GM18517 (cell line): ENCODE data around the gene RNF26.

ENCODE experiments used
- ATAC-seq: cut with Tn5 transposase; IDR thresholded peaks from one replicate; pipeline ENCODE4 v1.9.1; 2021; ENCODE audit warnings: mild to moderate bottlenecking, moderate library complexity; ENCODE audit not compliant: unreplicated experiment

Gene RNF26

GRCh38 chr11:119347940-119348605 is 13.7 kb downstream of the RNF26 start:
- no peak for ATAC-seq

DNA sequence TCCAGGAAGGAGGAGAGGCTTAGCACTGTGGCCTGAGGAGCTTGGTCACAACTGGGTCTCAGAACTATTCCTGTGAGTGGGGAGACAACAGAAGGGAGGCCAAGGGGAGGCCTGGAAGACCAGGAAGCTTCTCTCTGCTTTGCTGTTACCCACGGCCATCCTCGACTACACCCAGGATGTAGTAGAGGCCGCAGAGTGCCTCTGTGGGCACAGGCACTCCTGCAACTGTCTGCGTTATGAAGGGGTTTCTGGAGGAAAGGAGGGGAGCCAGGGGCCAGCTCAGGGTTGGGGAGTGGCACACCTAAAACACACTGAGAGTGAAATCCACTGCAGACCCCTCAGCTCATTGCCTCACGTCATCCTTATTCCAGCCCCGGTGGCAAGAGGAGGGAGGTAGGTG is 16.0 kb downstream of the RNF26 start:
- ATAC-seq = no peak

DNA sequence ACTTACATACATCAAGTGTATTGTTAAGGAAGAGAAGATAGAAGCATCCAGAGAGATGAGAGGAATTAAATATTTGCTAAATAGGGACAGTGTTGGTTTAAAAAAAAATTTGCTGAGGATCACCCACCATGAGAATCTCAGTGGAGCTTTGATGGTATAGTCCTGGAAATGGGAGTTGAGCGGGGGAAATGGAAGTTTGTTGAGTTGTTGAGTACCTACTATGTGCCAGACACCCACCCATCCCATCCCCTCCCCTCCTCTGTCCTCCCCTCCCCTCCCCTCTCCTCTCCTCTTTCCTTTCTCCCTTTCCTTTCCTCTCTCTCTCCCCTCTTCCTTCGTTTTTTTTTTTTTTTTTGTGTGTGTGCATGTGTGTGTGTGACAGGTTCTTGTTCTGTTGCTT is 16.9 kb downstream of the RNF26 start:
- no peak for ATAC-seq

- no peak for ATAC-seq
Measured at GRCh38 chr11:119352857-119353260, 18.5 kb downstream of the RNF26 start.

DNA sequence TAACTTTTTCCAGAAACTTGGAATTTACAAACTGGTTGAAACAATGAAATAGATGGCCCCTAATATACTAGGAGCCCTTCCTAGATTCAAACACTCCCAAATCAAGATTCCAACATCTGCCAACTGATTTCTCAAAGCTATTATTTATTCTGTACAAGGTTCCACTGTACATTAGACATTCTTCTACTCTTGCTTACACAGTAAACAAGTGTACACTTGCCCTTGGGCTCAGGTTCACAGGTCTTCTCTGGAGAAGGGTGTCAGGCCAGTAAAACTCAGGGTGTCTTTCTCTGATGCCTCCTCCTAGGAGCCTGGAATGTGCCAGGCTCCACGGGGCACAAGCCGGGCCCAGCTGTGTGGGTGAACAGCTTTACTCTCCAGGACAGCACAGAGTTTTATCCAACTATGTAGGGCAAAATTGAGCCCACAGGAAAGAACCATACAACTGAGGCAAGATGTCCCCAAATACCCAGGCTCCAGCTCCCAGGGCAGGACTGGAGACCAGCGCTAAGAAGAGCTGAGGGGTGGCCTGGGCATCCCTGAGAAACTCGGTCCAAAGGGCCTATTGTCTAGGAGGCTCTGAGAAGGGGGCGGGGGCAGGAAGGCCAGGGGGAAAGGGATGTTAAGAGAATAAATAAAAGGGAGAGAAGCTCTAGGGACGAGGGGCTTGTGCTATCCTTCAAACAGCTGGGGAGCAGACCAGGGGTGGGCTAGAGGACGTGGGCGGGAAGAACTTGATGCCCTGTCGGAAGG is 20.9 kb downstream of the RNF26 start:
- ATAC-seq = no peak

DNA sequence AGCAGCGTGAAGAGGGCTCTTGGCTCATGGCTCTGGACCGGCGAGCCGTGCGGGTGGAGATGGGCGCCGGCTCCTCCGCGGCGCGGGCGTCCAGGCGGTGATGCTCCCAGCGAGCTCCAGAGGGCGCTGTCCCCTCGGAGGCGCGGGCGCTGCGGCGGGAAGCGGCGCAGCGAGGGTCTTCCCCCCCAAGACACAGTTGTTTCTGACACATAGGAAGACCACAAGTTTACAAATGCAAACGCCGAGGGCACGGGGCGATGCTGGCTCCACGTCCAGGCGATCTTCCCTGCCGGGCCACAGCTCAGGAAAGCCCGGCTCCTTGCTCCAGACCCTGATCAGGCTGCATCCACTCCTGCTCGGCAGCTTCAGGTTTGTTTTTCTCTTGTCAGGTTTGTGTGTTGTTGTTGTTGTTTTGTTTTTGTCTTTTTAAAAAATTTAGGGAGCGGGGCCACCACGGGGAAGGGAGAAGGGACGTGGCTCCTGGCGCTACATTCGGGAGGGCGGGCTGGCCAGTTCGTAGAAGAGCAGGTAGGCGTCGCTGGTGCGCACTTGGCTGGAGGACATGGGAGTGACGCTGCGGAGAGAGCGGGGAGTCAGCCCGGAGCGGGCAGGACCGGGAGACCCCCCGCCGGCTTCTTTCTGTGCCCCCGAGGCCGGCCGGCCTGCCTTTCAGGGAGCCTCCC is 22.2 kb downstream of the RNF26 start:
- ATAC-seq = no peak

- no peak for ATAC-seq
Measured at GRCh38 chr11:119357074-119357473, 22.7 kb downstream of the RNF26 start.

GRCh38 chr11:119359365-119360214 is 25.3 kb downstream of the RNF26 start:
- ATAC-seq = no peak

GRCh38 chr11:119361056-119361787 is 26.9 kb downstream of the RNF26 start:
- ATAC-seq = no peak

- ATAC-seq = no peak
Measured at GRCh38 chr11:119361941-119362725, 27.8 kb downstream of the RNF26 start.

- no peak for ATAC-seq
Measured at GRCh38 chr11:119362741-119363080, 28.4 kb downstream of the RNF26 start.

- ATAC-seq = no peak
Measured at GRCh38 chr11:119363081-119363850, 28.9 kb downstream of the RNF26 start.

- no peak for ATAC-seq
Measured at GRCh38 chr11:119363851-119364590, 29.7 kb downstream of the RNF26 start.

DNA sequence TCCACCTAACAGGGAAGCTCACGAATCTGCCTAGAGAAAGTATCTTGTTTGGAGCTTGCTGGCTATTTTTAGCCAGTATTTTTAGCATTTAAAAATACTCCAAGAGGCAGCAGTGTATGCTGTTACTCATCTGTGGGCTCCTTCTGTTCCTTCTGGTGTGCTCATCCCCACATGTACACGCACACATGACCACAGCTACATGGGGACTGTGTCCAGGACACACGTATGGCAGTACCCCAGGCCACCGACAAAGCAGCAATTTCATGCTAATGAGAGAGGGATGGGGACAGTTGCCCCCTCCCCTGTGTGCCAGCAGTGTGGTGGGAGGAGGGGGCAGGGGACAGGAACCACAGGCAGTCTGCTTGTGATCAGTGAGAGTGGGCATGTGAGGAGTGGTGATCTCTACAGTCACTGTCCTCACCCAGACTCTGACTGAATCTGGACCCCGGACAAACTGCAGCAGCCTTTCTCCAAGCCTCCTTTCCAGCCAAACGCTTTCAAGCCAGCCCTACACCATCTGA is 30.8 kb downstream of the RNF26 start:
- no peak for ATAC-seq

DNA sequence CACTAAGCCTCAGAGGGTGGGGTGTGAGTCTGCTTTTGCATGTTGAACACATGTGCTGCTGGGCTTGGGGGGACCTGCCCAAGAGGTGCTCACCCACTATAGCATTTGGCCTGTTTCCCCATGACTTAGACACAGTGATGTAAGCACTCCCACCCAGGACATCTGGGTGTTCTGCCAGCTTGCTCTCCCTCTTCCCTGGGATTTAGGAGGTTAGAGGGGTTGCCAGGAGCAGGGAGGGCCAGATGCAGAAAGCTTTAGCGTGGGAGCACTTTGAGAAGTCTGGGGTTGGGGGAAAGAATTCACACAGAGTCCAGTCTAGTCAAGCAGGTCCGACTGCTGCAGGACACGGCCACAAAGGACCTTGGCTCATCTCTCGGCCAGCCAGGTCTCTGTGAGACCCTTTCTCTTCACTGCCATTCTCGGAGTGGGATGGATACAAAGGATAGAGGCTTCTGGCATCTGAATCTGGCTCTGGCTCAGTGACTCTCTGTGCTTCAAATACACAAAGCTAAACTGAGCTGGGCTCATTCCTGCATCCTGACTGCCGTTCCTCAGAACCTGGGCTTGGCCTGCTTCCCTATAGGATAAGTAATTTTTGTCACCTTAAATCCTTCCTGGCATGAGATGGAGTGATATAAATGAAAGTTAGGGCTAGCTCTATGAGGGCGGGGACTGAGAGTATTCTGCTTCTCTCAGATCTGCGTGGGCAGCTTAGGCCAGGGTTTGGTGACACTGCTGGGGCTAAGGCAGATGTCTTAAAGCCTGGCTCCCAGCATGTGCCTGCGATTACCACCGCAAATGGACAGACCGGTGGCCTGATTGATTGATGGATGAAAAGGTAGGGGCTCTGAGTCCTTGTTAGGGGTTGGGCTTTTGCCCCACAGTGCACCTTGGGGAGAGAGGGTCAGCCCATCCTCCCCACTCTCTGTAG is 32.6 kb downstream of the RNF26 start:
- ATAC-seq = no peak

GRCh38 chr11:119367661-119368120 is 33.4 kb downstream of the RNF26 start:
- ATAC-seq = no peak
